Tibial artery (tissue), 4 donors: ENCODE results near the gene CBLN3.
A peak's percentile ranks its signal among the peaks of the same experiment; 100 is the strongest.

Experiments used
- DNase-seq, 2 donors: peaks; one replicate each; pipeline ENCODE4 v3.0.0-alpha.2; 2019
- H3K27ac ChIP-seq, 2 donors: fragments of 200-600 bp; sonication (generic) in 1 of 2; 1 replicate in 1 of 2; 2 replicates in 1 of 2; pipeline ENCODE4 v1.5.1; 2018 to 2019; ENCODE audit warnings: mild to moderate bottlenecking in 1 of 2
- H3K27me3 ChIP-seq, 2 donors: fragments of 200-600 bp; sonication (generic) in 1 of 2; one replicate each; pipeline versions ENCODE4 v1.5.1 to v1.6.0; 2016 to 2019
- H3K36me3 ChIP-seq, 3 donors: fragments of 200-600 bp; sonication (generic) in 2 of 3; one replicate each; pipeline ENCODE4 v1.5.1; 2016 to 2019; ENCODE audit warnings: mild to moderate bottlenecking in 2 of 3
- H3K4me1 ChIP-seq, 4 donors: fragments of 200-600 bp; sonication (generic) in 2 of 4; 1 replicate in 3 of 4; 2 replicates in 1 of 4; pipeline ENCODE4 v1.5.1; 2016 to 2019
- H3K4me3 ChIP-seq, 2 donors: fragments of 200-600 bp; sonication (generic) in 1 of 2; 1 replicate in 1 of 2; 2 replicates in 1 of 2; pipeline ENCODE4 v1.5.1; 2018 to 2019; ENCODE audit warnings: mild to moderate bottlenecking in 2 of 2
- H3K9me3 ChIP-seq, 3 donors: fragments of 200-600 bp; sonication (generic) in 1 of 3; one replicate each; pipeline ENCODE4 v1.5.1; 2016 to 2019
- CTCF ChIP-seq, 2 experiments: fragments of 200-600 bp in 1 of 2; fragments of 450-650 bp in 1 of 2; IDR thresholded peaks; one replicate each; pipeline ENCODE4 v1.5.1; 2017 to 2019; ENCODE audit warnings: antibody characterized with exemption in 2 of 2, mild to moderate bottlenecking in 1 of 2, moderate library complexity in 1 of 2
- intact Hi-C: fragments of 100-400 bp; cut with DNase I; formaldehyde crosslinking; loops from one replicate; pipeline ENCODE4 v1.15.0; 2023; ENCODE audit warnings: low total_unique reads

Gene CBLN3

DNA sequence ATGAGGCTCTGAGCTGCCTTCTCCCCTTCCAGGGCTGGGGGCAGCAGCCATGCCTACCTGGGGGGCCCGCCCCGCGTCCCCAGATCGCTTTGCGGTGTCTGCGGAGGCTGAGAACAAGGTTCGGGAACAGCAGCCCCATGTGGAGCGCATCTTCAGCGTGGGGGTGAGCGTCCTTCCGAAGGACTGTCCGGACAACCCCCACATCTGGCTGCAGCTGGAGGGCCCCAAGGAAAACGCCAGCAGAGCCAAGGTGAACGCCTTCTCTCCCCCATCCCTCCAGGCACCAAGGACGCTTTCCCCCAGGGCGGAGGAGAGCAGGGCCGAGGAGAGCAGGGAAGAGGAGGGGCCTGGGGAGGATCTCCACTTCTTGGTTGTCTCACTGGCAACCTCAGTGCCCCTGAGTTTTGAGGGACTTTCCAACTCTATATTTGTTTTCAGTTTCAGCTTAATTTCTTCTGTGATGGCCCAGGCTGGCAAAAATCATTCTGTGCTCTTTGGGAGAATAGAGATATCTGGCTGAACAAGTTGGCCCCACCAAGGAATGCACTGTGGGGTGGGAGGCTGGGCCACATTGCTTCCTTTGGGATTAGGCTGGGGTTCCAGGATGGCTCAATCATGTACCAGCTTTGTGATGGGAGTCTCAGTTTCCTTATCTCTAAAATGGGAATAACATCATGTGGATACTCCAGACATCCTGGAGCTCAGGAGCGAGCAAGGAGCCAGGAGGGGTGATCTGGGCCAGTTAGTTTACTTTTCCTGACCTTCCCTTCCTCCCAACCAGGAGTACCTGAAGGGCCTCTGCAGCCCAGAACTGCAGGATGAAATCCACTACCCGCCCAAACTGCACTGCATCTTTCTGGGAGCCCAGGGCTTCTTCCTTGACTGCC is 1.5 kb upstream of the CBLN3 start:
- Histone ChIP-seq H3K27me3 (no peaks in the 10 kb centered on the region), H3K4me3 (peak overlapping the region; percentile 64 to 81), H3K4me1 (peaks cover 0 to 37% (median 28%) of the 10 kb centered on the region in 4 donors), H3K36me3 (peaks cover 26 to 44% (median 33%) of the 10 kb centered on the region in 3 donors), H3K9me3 (no peaks in the 10 kb centered on the region), H3K27ac (peak overlapping the region; percentile 94 to 96)
- no peak for TF ChIP-seq CTCF (IDR thresholded peaks at IDR 0.05)
- intact Hi-C loops, result loop anchor here (2.0 to 10.0 kb wide), 4 partner anchors 64 to 964 kb away; partner anchors contain the start of genes NGDN and TINF2
- peak in 1 of 2 donors; percentile 80 for DNase-seq

GRCh38 chr14:24430143-24430681 is 744 bp upstream of the CBLN3 start:
- Histone ChIP-seq H3K27ac (peak overlapping the region; percentile 94 to 96), H3K36me3 (peaks cover 23 to 36% (median 29%) of the 10 kb centered on the region in 3 donors), H3K27me3 (no peaks in the 10 kb centered on the region), H3K4me3 (peak overlapping the region; percentile 64 to 81), H3K9me3 (no peaks in the 10 kb centered on the region), H3K4me1 (peaks cover 0 to 37% (median 28%) of the 10 kb centered on the region in 4 donors)
- peak; percentile 79 to 94 for DNase-seq
- intact Hi-C loops, result loop anchor here (2.0 to 10.0 kb wide), 4 partner anchors 63 to 963 kb away; partner anchors contain the start of genes NGDN and TINF2
- no peak for TF ChIP-seq CTCF (IDR thresholded peaks at IDR 0.05)

DNA sequence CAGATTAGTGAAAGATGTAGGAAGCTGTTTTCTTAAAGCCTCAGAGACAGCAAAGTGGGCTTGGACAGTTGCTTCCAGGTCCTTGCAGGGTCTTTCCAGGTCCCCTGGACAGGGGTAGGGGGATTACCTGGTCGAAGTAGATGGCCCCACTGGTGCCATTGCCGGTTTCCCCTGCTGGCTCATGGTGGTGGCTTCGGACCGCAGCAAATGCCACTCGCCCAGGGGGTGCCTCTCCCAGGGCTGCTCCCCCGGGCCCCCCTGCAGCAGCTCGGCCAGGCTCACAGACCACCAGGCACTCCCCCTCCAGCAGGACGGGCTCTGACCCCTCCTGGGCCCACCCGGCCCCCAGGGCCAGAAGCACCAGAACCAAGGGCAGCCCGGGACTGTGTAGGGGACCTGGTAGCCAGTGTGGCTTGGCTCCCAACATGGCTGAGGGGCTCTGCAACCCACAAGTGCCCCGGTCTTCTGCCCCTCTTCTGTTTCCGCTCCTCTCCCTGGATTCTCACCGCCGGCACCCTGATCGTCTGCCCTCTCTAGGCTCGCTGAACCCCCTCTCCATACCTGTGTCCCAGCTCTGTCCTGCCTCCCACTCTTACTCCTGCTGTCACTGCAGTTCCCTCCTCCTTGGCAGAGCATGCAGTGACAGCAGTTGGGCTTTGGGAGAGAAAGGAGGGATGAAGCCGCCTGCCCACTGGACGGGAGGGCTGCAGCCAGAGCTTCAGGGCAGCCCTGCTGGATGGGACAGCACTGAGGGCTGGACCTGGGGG is 657 bp downstream of the CBLN3 start:
- DNase-seq, result no peak
- Histone ChIP-seq H3K4me3 (peak overlapping the region; percentile 64 to 81), H3K9me3 (no peaks in the 10 kb centered on the region), H3K36me3 (peaks cover 22 to 27% (median 22%) of the 10 kb centered on the region in 3 donors), H3K27ac (peak overlapping the region; percentile 94 to 96), H3K4me1 (peaks cover 0 to 37% (median 28%) of the 10 kb centered on the region in 4 donors), H3K27me3 (no peaks in the 10 kb centered on the region)
- TF ChIP-seq CTCF (IDR thresholded peaks at IDR 0.05), result no peak
- intact Hi-C loops, result no loop called here

DNA sequence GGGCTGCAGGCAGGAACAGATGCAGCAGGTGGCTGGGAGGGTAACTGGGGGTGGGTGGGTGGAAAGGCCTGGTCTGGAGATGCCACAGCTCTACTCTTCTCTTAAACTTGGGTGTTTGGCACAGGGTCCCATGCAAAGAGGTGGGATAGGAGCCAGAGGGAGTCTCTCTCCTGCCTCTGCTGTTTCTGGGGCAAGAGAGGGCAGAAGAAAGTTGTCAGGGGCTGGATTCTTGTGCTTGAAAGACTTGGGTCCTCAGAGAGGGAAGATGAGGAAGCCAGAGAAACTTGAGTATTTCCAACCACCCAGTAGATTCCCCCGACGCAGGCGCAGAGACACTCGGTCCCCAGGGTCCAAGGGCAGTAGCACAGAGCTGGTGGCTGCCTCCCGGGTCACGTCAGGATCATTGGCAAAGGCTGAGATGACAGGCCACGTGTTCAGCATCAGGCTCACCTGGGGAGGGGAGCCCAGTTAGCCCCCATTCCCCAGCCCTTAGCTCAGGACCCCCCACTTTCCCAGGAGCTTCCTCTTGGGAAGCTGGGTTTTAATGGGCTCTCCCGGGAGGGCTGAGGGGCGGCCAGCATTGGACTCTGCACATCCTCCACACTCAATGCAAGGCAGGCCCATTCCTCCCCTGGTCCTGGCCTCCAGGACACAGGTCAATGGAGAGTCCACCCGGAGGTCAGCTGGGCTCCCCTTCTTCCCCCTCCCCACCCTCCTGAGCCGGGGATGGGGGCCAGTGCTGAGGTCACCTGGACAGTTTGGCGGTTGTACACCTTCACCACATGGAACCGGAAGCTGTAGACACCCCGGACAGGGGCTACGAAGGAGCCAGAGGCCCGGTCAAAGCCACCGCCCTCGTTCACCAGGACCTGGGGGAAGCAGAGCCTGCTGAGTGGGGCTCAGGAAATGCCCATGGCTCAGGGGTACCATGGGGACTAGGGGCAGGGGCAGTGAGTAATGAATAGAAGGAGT is 1.6 kb downstream of the CBLN3 start:
- Histone ChIP-seq H3K4me1 (peaks cover 0 to 36% (median 28%) of the 10 kb centered on the region in 4 donors), H3K36me3 (peaks cover 12 to 17% (median 13%) of the 10 kb centered on the region in 3 donors), H3K9me3 (no peaks in the 10 kb centered on the region), H3K27ac (no peak overlapping the region), H3K27me3 (no peaks in the 10 kb centered on the region), H3K4me3 (no peak overlapping the region)
- intact Hi-C loops, result no loop called here
- DNase-seq, result no peak
- no peak for TF ChIP-seq CTCF (IDR thresholded peaks at IDR 0.05)
